ENCODE results near the gene ARF4. TPM values are rescaled to one million over a fixed set of nuclear protein-coding genes. Genes with fewer than 3 reads are reported as not detected.

Gene ARF4
- total and polyA plus RNA-seq, 2 donors (not counting 1 experiment from before 2014, with no cell fraction given) = 30.2 to 38.1 TPM

DNA sequence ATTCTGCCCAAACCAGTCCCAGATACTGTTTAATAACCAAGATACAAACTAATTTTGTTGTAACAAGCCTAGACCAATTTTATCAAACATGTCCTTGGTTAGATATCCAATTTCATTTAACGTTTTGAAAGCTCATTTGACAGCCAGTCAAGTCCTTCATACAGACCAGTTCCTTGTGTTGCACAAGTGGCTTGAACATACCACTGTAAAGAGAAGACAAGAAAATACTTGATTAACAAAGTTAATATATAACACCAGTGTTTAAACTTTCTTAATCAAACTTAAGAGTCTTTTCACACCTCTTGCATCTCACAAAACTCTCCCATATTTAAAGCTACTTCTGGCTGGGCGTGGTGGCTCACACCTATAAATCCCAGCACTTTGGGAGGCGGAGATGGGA lies 25.0 kb downstream of the ARF4 start:
- ChIA-PET CTCF (no interaction called here), POLR2A (no interaction called here)
- Mint-ChIP-seq H3K4me1 (peaks cover 1% of the 10 kb centered on the region), H3K9me3 (ENCODE audit: insufficient read depth) (no peaks in the 10 kb centered on the region), H3K4me3 (no peak overlapping the region), H3K27me3 (no peaks in the 10 kb centered on the region), H3K27ac (no peak overlapping the region)
- no peak overlapping the region for H3K27ac ChIP-seq (ENCODE audit: low read length in 2 of 2)
- intact Hi-C loops (cut with micrococcal nuclease) = no loop called here
- H3K4me1 ChIP-seq (ENCODE audit: control insufficient read depth in 2 of 2, insufficient read depth in 2 of 2, low read length in 2 of 2) = no peaks in the 10 kb centered on the region
- no peak overlapping the region for H3K4me2 ChIP-seq (replicated peaks; ENCODE audit: low read depth, low read length, poor library complexity, severe bottlenecking)
- H4K20me1 ChIP-seq (ENCODE audit: control insufficient read depth, insufficient read depth, low read length, poor library complexity, severe bottlenecking) = no peaks in the 10 kb centered on the region
- ATAC-seq (ENCODE audit: low read depth) (no peak), DNase-seq (no peak)
- TF ChIP-seq EZH2 (IDR thresholded peaks at IDR 0.05; ENCODE audit: borderline replicate concordance, insufficient read depth, low read depth, low read length, poor library complexity, severe bottlenecking) = no peak
- TF ChIP-seq, protein P1, sequence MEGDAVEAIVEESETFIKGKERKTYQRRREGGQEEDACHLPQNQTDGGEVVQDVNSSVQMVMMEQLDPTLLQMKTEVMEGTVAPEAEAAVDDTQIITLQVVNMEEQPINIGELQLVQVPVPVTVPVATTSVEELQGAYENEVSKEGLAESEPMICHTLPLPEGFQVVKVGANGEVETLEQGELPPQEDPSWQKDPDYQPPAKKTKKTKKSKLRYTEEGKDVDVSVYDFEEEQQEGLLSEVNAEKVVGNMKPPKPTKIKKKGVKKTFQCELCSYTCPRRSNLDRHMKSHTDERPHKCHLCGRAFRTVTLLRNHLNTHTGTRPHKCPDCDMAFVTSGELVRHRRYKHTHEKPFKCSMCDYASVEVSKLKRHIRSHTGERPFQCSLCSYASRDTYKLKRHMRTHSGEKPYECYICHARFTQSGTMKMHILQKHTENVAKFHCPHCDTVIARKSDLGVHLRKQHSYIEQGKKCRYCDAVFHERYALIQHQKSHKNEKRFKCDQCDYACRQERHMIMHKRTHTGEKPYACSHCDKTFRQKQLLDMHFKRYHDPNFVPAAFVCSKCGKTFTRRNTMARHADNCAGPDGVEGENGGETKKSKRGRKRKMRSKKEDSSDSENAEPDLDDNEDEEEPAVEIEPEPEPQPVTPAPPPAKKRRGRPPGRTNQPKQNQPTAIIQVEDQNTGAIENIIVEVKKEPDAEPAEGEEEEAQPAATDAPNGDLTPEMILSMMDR (IDR thresholded peaks at IDR 0.05) = no peak
- H3K27me3 ChIP-seq (replicated peaks in 1 of 4; ENCODE audit: control extremely low read depth in 1 of 4, control insufficient read depth in 3 of 4, insufficient read depth in 4 of 4, low read length in 3 of 4) = no peaks in the 10 kb centered on the region
- WGBS (ENCODE audit: insufficient coverage) = no CpG with 5 or more reads among the region's 3 CpGs
- peaks cover 14% of the 10 kb centered on the region for H3K79me2 ChIP-seq (ENCODE audit: control insufficient read depth, insufficient read depth, low read length)
- no peaks in the 10 kb centered on the region for H3K9me3 ChIP-seq (ENCODE audit: control extremely low read depth in 1 of 3, control insufficient read depth in 2 of 3, insufficient read depth in 1 of 3, low read length in 2 of 3)
- no peak overlapping the region for H3K4me3 ChIP-seq (ENCODE audit: control extremely low read depth in 1 of 5, extremely low read depth in 1 of 5, insufficient read depth in 1 of 5, low read depth in 2 of 5, low read length in 4 of 5)
- no peak overlapping the region for H3K9ac ChIP-seq (ENCODE audit: low read length)
- peaks cover 4 to 59% of the 10 kb centered on the region in 2 experiments for H3K36me3 ChIP-seq (replicated peaks in 1 of 2; ENCODE audit: control extremely low read depth in 1 of 2, control insufficient read depth in 1 of 2, extremely low read depth in 1 of 2, insufficient read depth in 2 of 2, low read length in 1 of 2)
- no peak overlapping the region for H2AFZ ChIP-seq (ENCODE audit: insufficient read depth, low read depth, low read length, poor library complexity, severe bottlenecking)

GRCh38 chr3:57570878-57571277 lies 26.3 kb downstream of the ARF4 start:
- Histone ChIP-seq H3K27ac (ENCODE audit: low read length in 2 of 2) (no peak overlapping the region), H3K27me3 (replicated peaks in 1 of 4; ENCODE audit: control extremely low read depth in 1 of 4, control insufficient read depth in 3 of 4, insufficient read depth in 4 of 4, low read length in 3 of 4) (no peaks in the 10 kb centered on the region), H3K9ac (ENCODE audit: low read length) (no peak overlapping the region), H4K20me1 (ENCODE audit: control insufficient read depth, insufficient read depth, low read length, poor library complexity, severe bottlenecking) (no peaks in the 10 kb centered on the region), H3K4me3 (ENCODE audit: control extremely low read depth in 1 of 5, extremely low read depth in 1 of 5, insufficient read depth in 1 of 5, low read depth in 2 of 5, low read length in 4 of 5) (no peak overlapping the region), H3K36me3 (replicated peaks in 1 of 2; ENCODE audit: control extremely low read depth in 1 of 2, control insufficient read depth in 1 of 2, extremely low read depth in 1 of 2, insufficient read depth in 2 of 2, low read length in 1 of 2) (peaks cover 2 to 49% of the 10 kb centered on the region in 2 experiments), H3K79me2 (ENCODE audit: control insufficient read depth, insufficient read depth, low read length) (peaks cover 25% of the 10 kb centered on the region), H3K9me3 (ENCODE audit: control extremely low read depth in 1 of 3, control insufficient read depth in 2 of 3, insufficient read depth in 1 of 3, low read length in 2 of 3) (no peaks in the 10 kb centered on the region), H3K4me2 (replicated peaks; ENCODE audit: low read depth, low read length, poor library complexity, severe bottlenecking) (no peak overlapping the region), H3K4me1 (ENCODE audit: control insufficient read depth in 2 of 2, insufficient read depth in 2 of 2, low read length in 2 of 2) (no peaks in the 10 kb centered on the region), H2AFZ (ENCODE audit: insufficient read depth, low read depth, low read length, poor library complexity, severe bottlenecking) (no peak overlapping the region)
- TF ChIP-seq EZH2 (IDR thresholded peaks at IDR 0.05; ENCODE audit: borderline replicate concordance, insufficient read depth, low read depth, low read length, poor library complexity, severe bottlenecking) = no peak
- TF ChIP-seq, protein P1 (IDR thresholded peaks at IDR 0.05) = no peak
- intact Hi-C loops (cut with micrococcal nuclease) = no loop called here
- ChIA-PET POLR2A (no interaction called here), CTCF (no interaction called here)
- H3K9me3 Mint-ChIP-seq (ENCODE audit: insufficient read depth) = no peaks in the 10 kb centered on the region
- DNase-seq = no peak
- H3K27me3 Mint-ChIP-seq = no peaks in the 10 kb centered on the region
- no peaks in the 10 kb centered on the region for H3K4me1 Mint-ChIP-seq
- H3K4me3 Mint-ChIP-seq = no peak overlapping the region
- WGBS (ENCODE audit: insufficient coverage) = no CpG with 5 or more reads among the region's 2 CpGs
- no peak for ATAC-seq (ENCODE audit: low read depth)
- no peak overlapping the region for H3K27ac Mint-ChIP-seq

Measured in B cell (primary cell).